ENCODE data around the gene NDUFAF3. TPM values are rescaled to one million over a fixed set of nuclear protein-coding genes. Genes with fewer than 3 reads are reported as not detected.

The NDUFAF3 gene
- total and polyA plus RNA-seq, 2 experiments from 2014 or later, result 70.7 to 140 TPM

DNA sequence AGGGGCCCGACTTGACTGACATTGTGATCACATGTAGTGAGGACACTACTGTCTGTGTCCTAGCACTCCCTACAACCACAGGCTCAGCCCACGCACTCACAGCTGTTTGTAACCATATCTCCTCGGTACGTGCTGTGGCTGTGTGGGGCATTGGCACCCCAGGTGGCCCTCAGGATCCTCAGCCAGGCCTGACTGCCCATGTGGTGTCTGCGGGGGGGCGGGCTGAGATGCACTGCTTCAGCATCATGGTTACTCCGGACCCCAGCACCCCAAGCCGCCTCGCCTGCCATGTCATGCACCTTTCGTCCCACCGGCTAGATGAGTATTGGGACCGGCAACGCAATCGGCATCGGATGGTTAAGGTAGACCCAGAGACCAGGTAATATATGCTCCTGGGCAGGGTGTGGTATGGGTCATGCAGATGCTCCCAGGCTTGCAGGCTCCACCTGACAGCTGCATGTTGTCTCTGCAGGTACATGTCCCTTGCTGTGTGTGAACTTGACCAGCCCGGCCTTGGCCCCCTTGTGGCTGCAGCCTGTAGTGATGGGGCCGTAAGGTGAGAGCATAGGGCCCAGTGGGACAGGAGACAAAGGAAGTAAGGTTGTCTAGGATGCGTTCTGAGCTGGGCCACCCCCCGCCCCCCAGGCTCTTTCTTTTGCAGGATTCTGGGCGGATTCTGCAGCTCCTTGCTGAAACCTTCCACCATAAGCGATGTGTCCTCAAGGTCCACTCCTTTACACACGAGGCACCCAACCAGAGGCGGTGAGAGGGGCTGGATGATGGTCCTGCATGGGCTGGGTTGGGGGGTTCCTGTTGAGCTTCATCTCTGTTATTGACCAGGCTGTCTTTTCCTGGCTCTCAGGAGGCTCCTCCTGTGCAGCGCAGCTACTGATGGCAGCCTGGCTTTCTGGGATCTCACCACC lies 7.9 kb upstream of the NDUFAF3 start:
- H3K27me3 ChIP-seq, result no peaks in the 10 kb centered on the region
- peaks cover 58% of the 10 kb centered on the region for H3K79me2 ChIP-seq
- H3K9me2 ChIP-seq (replicated peaks; ENCODE audit: insufficient read depth), result no peaks in the 10 kb centered on the region
- H4K20me1 ChIP-seq (ENCODE audit: insufficient read depth, poor library complexity, severe bottlenecking), result peaks cover 68% of the 10 kb centered on the region
- H3K9me3 ChIP-seq (ENCODE audit: low read depth), result no peaks in the 10 kb centered on the region
- H2AFZ ChIP-seq, result no peak overlapping the region
- H3K36me3 ChIP-seq (replicated peaks; ENCODE audit: insufficient read depth, low read depth), result no peaks in the 10 kb centered on the region
- no peak overlapping the region for H3K4me3 ChIP-seq
- peaks cover 14% of the 10 kb centered on the region for H3K4me1 ChIP-seq (ENCODE audit: insufficient read depth)
- no peak overlapping the region for H3K4me2 ChIP-seq
- 92% methylated on average over 24 of the region's 24 CpGs for WGBS (ENCODE audit: low lambda C conversion rate, missing lambda C conversion rate)
- TF ChIP-seq, protein P1, sequence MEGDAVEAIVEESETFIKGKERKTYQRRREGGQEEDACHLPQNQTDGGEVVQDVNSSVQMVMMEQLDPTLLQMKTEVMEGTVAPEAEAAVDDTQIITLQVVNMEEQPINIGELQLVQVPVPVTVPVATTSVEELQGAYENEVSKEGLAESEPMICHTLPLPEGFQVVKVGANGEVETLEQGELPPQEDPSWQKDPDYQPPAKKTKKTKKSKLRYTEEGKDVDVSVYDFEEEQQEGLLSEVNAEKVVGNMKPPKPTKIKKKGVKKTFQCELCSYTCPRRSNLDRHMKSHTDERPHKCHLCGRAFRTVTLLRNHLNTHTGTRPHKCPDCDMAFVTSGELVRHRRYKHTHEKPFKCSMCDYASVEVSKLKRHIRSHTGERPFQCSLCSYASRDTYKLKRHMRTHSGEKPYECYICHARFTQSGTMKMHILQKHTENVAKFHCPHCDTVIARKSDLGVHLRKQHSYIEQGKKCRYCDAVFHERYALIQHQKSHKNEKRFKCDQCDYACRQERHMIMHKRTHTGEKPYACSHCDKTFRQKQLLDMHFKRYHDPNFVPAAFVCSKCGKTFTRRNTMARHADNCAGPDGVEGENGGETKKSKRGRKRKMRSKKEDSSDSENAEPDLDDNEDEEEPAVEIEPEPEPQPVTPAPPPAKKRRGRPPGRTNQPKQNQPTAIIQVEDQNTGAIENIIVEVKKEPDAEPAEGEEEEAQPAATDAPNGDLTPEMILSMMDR (IDR thresholded peaks at IDR 0.05; ENCODE audit: poor library complexity), result peak; percentile 48
- TF ChIP-seq EZH2 (IDR thresholded peaks at IDR 0.05; ENCODE audit: borderline replicate concordance) (no peak), EZH2phosphoT487 (IDR thresholded peaks at IDR 0.05; ENCODE audit: low read depth, severe bottlenecking, unreplicated experiment) (no peak)
- peak; percentile 67 for DNase-seq (ENCODE audit: low spot score)
- H3K27ac ChIP-seq, result no peak overlapping the region

DNA sequence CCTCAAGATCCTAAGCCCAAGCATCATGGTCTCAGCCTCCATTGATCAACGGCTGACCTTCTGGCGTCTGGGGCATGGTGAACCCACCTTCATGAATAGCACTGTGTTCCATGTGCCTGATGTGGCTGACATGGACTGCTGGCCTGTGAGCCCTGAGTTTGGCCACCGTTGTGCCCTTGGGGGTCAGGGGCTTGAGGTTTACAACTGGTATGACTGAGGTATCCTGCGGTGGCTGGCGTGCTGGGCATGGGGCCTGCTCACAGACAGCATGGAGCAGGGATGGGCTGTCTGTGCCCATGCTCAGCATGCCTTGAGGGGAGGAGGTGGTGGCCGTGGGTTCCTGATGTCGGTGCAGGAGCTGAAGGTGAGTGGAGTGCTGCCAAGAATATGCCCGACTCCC lies 6.8 kb upstream of the NDUFAF3 start:
- no peak for DNase-seq (ENCODE audit: low spot score)
- Histone ChIP-seq H2AFZ (no peak overlapping the region), H4K20me1 (ENCODE audit: insufficient read depth, poor library complexity, severe bottlenecking) (peaks cover 57% of the 10 kb centered on the region), H3K9me2 (replicated peaks; ENCODE audit: insufficient read depth) (no peaks in the 10 kb centered on the region), H3K36me3 (replicated peaks; ENCODE audit: insufficient read depth, low read depth) (no peaks in the 10 kb centered on the region), H3K9me3 (ENCODE audit: low read depth) (no peaks in the 10 kb centered on the region), H3K4me2 (no peak overlapping the region), H3K4me3 (no peak overlapping the region), H3K79me2 (peaks cover 58% of the 10 kb centered on the region), H3K27me3 (no peaks in the 10 kb centered on the region), H3K27ac (no peak overlapping the region), H3K4me1 (ENCODE audit: insufficient read depth) (peaks cover 25% of the 10 kb centered on the region)
- TF ChIP-seq, protein P1 (IDR thresholded peaks at IDR 0.05; ENCODE audit: poor library complexity), result no peak
- no peak for TF ChIP-seq EZH2phosphoT487 (IDR thresholded peaks at IDR 0.05; ENCODE audit: low read depth, severe bottlenecking, unreplicated experiment)
- WGBS (ENCODE audit: low lambda C conversion rate, missing lambda C conversion rate), result 96% methylated on average over 8 of the region's 8 CpGs

DNA sequence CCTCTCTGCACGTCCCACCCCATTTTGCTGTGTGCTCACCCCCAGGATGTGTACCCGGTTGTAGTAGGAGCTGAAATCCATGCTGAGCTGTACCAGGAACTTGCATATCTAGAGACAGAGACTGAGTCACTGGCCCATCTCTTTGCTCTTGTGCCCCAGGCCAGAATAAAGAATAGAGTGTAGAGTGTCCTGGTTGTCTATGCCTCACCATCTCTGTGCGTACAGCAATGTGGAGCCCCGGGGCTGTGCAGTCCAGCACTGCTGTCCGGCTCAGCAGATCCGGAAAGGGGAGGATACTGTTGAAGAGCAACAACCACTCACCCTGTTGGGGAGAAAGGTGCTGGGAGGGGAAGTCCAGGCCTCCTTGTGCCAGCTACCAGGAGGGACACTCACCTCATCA lies 6.2 kb upstream of the NDUFAF3 start:
- Histone ChIP-seq H3K27ac (no peak overlapping the region), H4K20me1 (ENCODE audit: insufficient read depth, poor library complexity, severe bottlenecking) (peaks cover 50% of the 10 kb centered on the region), H3K27me3 (no peaks in the 10 kb centered on the region), H3K4me3 (no peak overlapping the region), H3K9me3 (ENCODE audit: low read depth) (no peaks in the 10 kb centered on the region), H3K79me2 (peaks cover 58% of the 10 kb centered on the region), H3K9me2 (replicated peaks; ENCODE audit: insufficient read depth) (no peaks in the 10 kb centered on the region), H3K36me3 (replicated peaks; ENCODE audit: insufficient read depth, low read depth) (no peaks in the 10 kb centered on the region), H2AFZ (no peak overlapping the region), H3K4me2 (no peak overlapping the region), H3K4me1 (ENCODE audit: insufficient read depth) (peaks cover 30% of the 10 kb centered on the region)
- no peak for DNase-seq (ENCODE audit: low spot score)
- no peak for TF ChIP-seq EZH2phosphoT487 (IDR thresholded peaks at IDR 0.05; ENCODE audit: low read depth, severe bottlenecking, unreplicated experiment)
- TF ChIP-seq EZH2 (IDR thresholded peaks at IDR 0.05; ENCODE audit: borderline replicate concordance), result no peak
- TF ChIP-seq, protein P1 (IDR thresholded peaks at IDR 0.05; ENCODE audit: poor library complexity), result no peak
- WGBS (ENCODE audit: low lambda C conversion rate, missing lambda C conversion rate), result 83% methylated on average over 6 of the region's 6 CpGs

All from hepatocyte (in vitro differentiated cells).